AG10803 (cell line): ENCODE results near the gene DSE.
A peak's percentile ranks its signal among the peaks of the same experiment; 100 is the strongest.

ENCODE experiments used
- DNase-seq: peaks from one replicate; pipeline ENCODE4 v3.0.0; 2010; ENCODE audit warnings: low read depth
- H3K4me3 ChIP-seq: 2 replicates; pipeline ENCODE4 v1.5.1; 2011; ENCODE audit warnings: mild to moderate bottlenecking, low read length, control low read depth
- TF ChIP-seq, protein P1 (sequence below): conservative IDR thresholded peaks from 2 replicates; pipeline ENCODE4 v1.5.1; 2011; ENCODE audit warnings: mild to moderate bottlenecking, low read length, control low read depth, inconsistent platforms

DSE gene

DNA sequence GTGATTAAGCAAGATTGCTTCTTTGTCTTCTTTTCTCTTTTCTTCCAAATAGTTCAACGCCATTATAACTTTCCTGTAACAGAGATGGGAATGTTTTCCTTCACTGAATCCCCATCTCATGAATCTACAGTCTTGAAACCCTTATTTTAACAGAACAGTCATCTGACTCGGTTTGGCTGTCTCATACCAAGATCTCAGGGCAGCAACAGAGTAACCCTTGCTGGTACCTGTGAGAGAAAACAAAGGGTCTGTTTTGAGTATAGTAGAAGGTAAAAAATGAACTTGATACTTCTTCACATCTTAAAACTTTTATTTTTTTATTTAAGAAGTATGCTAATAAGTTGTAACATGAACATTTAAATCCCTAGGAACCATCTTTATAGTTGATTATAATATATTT lies 19.6 kb upstream of the DSE start:
- TF ChIP-seq, protein P1, sequence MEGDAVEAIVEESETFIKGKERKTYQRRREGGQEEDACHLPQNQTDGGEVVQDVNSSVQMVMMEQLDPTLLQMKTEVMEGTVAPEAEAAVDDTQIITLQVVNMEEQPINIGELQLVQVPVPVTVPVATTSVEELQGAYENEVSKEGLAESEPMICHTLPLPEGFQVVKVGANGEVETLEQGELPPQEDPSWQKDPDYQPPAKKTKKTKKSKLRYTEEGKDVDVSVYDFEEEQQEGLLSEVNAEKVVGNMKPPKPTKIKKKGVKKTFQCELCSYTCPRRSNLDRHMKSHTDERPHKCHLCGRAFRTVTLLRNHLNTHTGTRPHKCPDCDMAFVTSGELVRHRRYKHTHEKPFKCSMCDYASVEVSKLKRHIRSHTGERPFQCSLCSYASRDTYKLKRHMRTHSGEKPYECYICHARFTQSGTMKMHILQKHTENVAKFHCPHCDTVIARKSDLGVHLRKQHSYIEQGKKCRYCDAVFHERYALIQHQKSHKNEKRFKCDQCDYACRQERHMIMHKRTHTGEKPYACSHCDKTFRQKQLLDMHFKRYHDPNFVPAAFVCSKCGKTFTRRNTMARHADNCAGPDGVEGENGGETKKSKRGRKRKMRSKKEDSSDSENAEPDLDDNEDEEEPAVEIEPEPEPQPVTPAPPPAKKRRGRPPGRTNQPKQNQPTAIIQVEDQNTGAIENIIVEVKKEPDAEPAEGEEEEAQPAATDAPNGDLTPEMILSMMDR = no peak
- no peak overlapping the region for H3K4me3 ChIP-seq
- DNase-seq = no peak

DNA sequence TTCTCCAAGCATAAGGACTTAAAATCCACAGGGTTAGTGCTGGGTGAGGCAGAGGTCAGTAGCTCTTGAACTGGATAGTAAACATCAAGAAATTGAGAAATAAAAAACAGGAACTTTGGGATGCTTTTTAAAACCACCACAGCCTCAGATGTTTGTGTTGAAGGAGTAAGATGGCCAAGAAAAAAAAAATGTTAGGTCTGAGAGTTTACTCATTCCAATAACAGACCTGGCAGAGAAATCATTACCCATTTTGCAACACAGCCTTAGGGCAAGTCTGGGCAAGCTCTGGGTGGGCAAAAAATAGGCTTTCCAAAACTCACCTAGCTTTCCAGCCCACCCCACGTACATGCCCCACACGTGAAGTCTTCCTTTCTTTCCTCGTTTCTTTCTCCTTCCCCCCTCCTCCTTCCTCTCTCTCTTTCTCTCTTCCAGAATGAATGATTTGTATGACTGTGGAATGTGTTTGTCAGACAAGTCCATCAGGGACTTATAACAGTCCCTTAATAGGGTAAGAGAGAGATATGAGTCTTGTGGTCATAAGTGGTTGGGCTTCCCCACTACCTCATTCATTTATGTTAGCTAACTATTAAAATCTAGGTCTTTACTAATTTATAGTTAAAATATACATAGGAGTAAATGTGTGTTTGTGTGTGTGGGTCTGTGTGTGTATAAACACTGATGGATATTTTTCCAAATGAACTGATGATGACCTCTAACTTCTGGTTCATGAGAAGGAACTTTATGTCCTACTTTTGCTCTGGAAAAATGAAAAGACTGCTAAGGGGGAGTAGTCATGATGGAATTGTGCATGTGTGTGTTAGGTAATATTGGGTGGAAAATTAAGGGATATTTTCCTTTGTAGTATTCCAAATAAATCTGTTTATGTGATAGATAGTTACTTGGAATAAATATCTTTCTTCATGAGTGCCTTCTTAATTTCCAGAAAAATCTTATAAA lies 18.0 kb upstream of the DSE start:
- peak; percentile 89 for DNase-seq
- no peak overlapping the region for H3K4me3 ChIP-seq
- TF ChIP-seq, protein P1 = no peak

DNA sequence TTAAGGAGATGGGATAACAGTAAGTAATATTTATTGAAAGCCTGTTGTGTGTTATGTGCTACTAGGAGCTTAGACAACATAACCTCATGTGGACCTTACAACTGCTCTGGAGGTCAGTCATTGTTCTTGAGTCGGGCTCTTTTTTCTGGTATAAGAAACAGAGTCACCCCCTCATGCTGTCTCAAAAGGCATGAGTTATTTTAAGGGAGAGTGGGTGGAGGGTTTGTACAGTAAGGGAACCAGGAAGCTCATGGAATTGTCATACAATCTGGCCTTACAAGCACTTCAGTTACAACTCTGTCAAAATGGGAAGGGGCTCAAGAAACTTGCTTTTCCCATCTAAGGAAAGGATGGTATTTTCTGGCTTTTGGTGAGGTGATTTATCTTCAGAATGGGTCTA lies 16.5 kb upstream of the DSE start:
- TF ChIP-seq, protein P1 = no peak
- H3K4me3 ChIP-seq = no peak overlapping the region
- no peak for DNase-seq

DNA sequence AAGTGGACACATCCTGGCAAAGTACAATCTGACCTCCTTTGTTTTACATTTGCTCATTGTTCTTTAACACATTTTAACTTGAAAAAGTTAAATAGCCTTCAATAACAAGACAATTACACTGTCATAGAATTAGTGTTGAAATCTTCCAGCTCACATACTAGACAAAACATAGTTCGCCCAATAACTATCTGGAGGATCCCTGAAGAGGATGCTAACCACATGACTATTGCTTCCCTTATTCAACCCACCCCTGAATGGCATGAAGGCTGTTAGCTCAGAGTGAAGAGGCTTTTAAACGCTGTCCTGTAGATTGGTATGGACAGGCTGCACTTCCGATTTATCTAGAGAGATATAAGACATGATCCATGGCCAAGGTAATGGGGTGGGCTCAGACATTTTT lies 15.0 kb upstream of the DSE start:
- TF ChIP-seq, protein P1 = no peak
- DNase-seq = peak; percentile 19
- no peak overlapping the region for H3K4me3 ChIP-seq

DNA sequence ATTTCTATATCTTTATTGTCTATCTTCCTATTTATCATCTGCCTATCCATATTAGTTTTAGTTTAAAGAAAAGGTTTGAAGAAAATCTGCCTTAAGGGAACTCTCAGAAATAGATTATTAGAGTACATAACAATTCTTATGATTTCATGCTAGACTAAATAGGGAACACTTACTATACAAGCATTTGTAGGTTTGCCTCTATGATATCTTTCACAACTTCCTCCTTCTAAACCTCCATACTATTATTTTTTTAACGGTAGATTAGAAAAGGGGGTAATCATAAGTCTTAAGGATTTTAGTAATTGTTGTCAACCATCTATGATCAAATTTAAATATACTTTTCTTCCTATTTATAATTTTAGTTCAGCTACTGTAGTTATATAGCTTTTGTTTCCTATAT lies 11.6 kb upstream of the DSE start:
- TF ChIP-seq, protein P1 = no peak
- DNase-seq = no peak
- no peak overlapping the region for H3K4me3 ChIP-seq

DNA sequence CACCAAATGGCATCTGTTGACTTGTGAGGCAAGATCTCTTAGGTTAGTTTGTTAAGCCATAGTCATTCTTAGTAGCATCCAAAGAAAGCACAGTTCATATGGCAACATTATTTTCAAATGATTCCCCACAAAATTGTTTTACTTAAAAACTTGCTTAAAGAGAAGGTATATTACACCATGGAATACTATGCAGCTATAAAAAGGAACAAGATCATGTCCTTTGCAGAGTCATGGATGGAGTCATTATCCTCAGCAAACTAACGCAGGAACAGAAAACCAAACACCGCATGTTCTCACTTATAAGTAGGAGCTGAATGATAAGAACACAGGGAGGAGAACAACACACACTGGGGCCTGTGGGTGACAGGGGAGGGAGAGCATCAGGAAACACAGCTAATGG lies 10.9 kb upstream of the DSE start:
- TF ChIP-seq, protein P1 = no peak
- no peak for DNase-seq
- no peak overlapping the region for H3K4me3 ChIP-seq

DNA sequence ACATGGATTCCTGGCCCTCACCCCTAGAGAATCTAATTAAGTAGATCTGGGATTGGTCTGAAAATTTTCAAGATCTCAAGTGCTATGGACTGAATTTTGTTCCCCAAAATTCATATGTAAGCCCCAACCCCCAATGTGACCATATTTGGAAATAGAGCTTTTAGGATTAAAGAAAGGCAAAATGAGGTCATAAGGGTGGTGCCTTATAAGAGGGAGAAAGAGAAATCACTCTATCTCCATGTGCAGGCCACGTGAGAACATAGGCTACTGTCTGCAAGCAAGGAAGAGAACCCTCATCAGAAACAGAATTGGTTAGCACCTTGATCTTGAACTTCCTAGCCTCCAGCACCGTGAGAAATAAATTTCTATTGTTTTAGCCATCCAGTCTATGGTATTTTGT lies 8.5 kb upstream of the DSE start:
- TF ChIP-seq, protein P1 = no peak
- DNase-seq = no peak
- no peak overlapping the region for H3K4me3 ChIP-seq
